Karpas-422 (cell line): ENCODE results near the gene CDH18. TPM values are rescaled to one million over a fixed set of nuclear protein-coding genes. Genes with fewer than 3 reads are reported as not detected.

Source experiments
- DNase-seq: peaks from one replicate; pipeline ENCODE4 v3.0.0-alpha.2; 2015
- H2AFZ ChIP-seq: fragments of 200-600 bp; sonication (generic); 2 replicates; pipeline ENCODE4 v1.6.1; 2014; ENCODE audit warnings: antibody characterized with exemption, low read length, mixed read lengths
- H3K27ac ChIP-seq: fragments of 200-600 bp; sonication (generic); 2 replicates; pipeline ENCODE4 v1.5.1; 2014; ENCODE audit warnings: mild to moderate bottlenecking, low read length, moderate library complexity
- H3K27me3 ChIP-seq: fragments of 200-600 bp; sonication (generic); 2 replicates; pipeline ENCODE4 v1.6.1; 2014; ENCODE audit warnings: low read length, mixed read lengths
- H3K36me3 ChIP-seq: fragments of 200-600 bp; sonication (generic); 2 replicates; pipeline ENCODE4 v1.6.1; 2014; ENCODE audit warnings: low read length, mixed read lengths; ENCODE audit not compliant: insufficient read depth
- H3K4me1 ChIP-seq: fragments of 200-600 bp; sonication (generic); 2 replicates; pipeline ENCODE4 v1.6.1; 2014; ENCODE audit warnings: mild to moderate bottlenecking, low read length, mixed read lengths
- H3K4me2 ChIP-seq: fragments of 200-600 bp; sonication (generic); 2 replicates; pipeline ENCODE4 v1.6.1; 2014; ENCODE audit warnings: low read length, low read depth, mild to moderate bottlenecking; ENCODE audit not compliant: poor library complexity, severe bottlenecking
- H3K4me3 ChIP-seq: fragments of 200-600 bp; sonication (generic); 2 replicates; pipeline ENCODE4 v1.5.1; 2014; ENCODE audit warnings: mild to moderate bottlenecking, antibody characterized with exemption, low read length, mixed read lengths
- H3K79me2 ChIP-seq: fragments of 200-600 bp; sonication (generic); 2 replicates; pipeline ENCODE4 v1.6.1; 2014; ENCODE audit warnings: mild to moderate bottlenecking, low read length, mixed read lengths
- H3K9ac ChIP-seq: fragments of 200-600 bp; sonication (generic); 2 replicates; pipeline ENCODE4 v1.6.0; 2014; ENCODE audit warnings: low read length
- H3K9me2 ChIP-seq: fragments of 200-600 bp; sonication (generic), shearing (Covaris generic); replicated peaks from 2 replicates; pipeline ENCODE4 v1.6.0; 2014; ENCODE audit warnings: mild to moderate bottlenecking, low read length, moderate library complexity; ENCODE audit not compliant: insufficient read depth
- H3K9me3 ChIP-seq: fragments of 300-700, 200-600 bp; sonication (generic); 2 replicates; pipeline ENCODE4 v1.6.1; 2014; ENCODE audit warnings: low read length, mixed read lengths
- H4K20me1 ChIP-seq: fragments of 200-600 bp; sonication (generic); 2 replicates; pipeline ENCODE4 v1.6.1; 2014; ENCODE audit warnings: mild to moderate bottlenecking, antibody characterized with exemption, low read length, low read depth; ENCODE audit not compliant: insufficient read depth
- total RNA-seq: library from RNA; depleted of rRNA; stranded (reverse); fragments of >200 nt; shearing (Covaris generic); gene quantifications from 2 replicates; pipeline ENCODE4 v1.2.3, GENCODE V29; 2014; ENCODE audit warnings: low replicate concordance

Gene CDH18
- total RNA-seq, 1 experiment from 2014 or later = not detected

- H3K4me1 ChIP-seq = no peaks in the 10 kb centered on the region
- no peak overlapping the region for H2AFZ ChIP-seq
- H3K9ac ChIP-seq = no peak overlapping the region
- no peak overlapping the region for H3K4me2 ChIP-seq
- no peak for DNase-seq
- no peaks in the 10 kb centered on the region for H3K27me3 ChIP-seq
- H3K36me3 ChIP-seq = no peaks in the 10 kb centered on the region
- peaks cover 14% of the 10 kb centered on the region for H3K9me3 ChIP-seq
- no peak overlapping the region for H3K4me3 ChIP-seq
- H3K9me2 ChIP-seq = no peaks in the 10 kb centered on the region
- H3K79me2 ChIP-seq = no peaks in the 10 kb centered on the region
- no peak overlapping the region for H3K27ac ChIP-seq
- no peaks in the 10 kb centered on the region for H4K20me1 ChIP-seq
Measured at GRCh38 chr5:19771174-19771835, 216.7 kb downstream of the CDH18 start.

GRCh38 chr5:19770396-19770795 is 217.6 kb downstream of the CDH18 start:
- no peaks in the 10 kb centered on the region for H4K20me1 ChIP-seq

GRCh38 chr5:19767987-19768386 is 220.0 kb downstream of the CDH18 start:
- Histone ChIP-seq H3K9me3 (peaks cover 13% of the 10 kb centered on the region), H3K4me1 (no peaks in the 10 kb centered on the region), H3K4me2 (no peak overlapping the region), H2AFZ (no peak overlapping the region), H3K9me2 (no peaks in the 10 kb centered on the region), H4K20me1 (no peaks in the 10 kb centered on the region), H3K4me3 (no peak overlapping the region), H3K27ac (no peak overlapping the region), H3K27me3 (no peaks in the 10 kb centered on the region), H3K79me2 (no peaks in the 10 kb centered on the region), H3K36me3 (no peaks in the 10 kb centered on the region), H3K9ac (no peak overlapping the region)
- DNase-seq = no peak

More at GRCh38 chr5:19770396-19770795, 217.6 kb downstream of the CDH18 start:
- Histone ChIP-seq H3K79me2 (no peaks in the 10 kb centered on the region), H3K36me3 (no peaks in the 10 kb centered on the region), H3K4me2 (no peak overlapping the region), H3K9me3 (peaks cover 13% of the 10 kb centered on the region), H3K9ac (no peak overlapping the region), H2AFZ (no peak overlapping the region), H3K27me3 (no peaks in the 10 kb centered on the region), H3K27ac (no peak overlapping the region), H3K4me3 (no peak overlapping the region), H3K9me2 (no peaks in the 10 kb centered on the region), H3K4me1 (no peaks in the 10 kb centered on the region)
- no peak for DNase-seq

- no peak for DNase-seq
- H3K27ac ChIP-seq = no peak overlapping the region
- no peaks in the 10 kb centered on the region for H3K9me2 ChIP-seq
- no peaks in the 10 kb centered on the region for H3K79me2 ChIP-seq
- H2AFZ ChIP-seq = no peak overlapping the region
- no peaks in the 10 kb centered on the region for H3K4me1 ChIP-seq
- H3K4me2 ChIP-seq = no peak overlapping the region
- H3K9me3 ChIP-seq = peaks cover 4% of the 10 kb centered on the region
- no peak overlapping the region for H3K9ac ChIP-seq
- no peaks in the 10 kb centered on the region for H3K36me3 ChIP-seq
- no peaks in the 10 kb centered on the region for H4K20me1 ChIP-seq
- no peak overlapping the region for H3K4me3 ChIP-seq
- H3K27me3 ChIP-seq = no peaks in the 10 kb centered on the region
Measured at GRCh38 chr5:19753579-19753978, 234.4 kb downstream of the CDH18 start.

GRCh38 chr5:19751326-19751725 is 236.7 kb downstream of the CDH18 start:
- H3K9ac ChIP-seq = no peak overlapping the region
- no peaks in the 10 kb centered on the region for H3K79me2 ChIP-seq
- no peaks in the 10 kb centered on the region for H4K20me1 ChIP-seq
- DNase-seq = no peak
- no peak overlapping the region for H3K4me3 ChIP-seq
- H3K9me2 ChIP-seq = no peaks in the 10 kb centered on the region
- no peaks in the 10 kb centered on the region; the same call in 1 of the 2 replicates for H3K36me3 ChIP-seq
- H3K4me2 ChIP-seq = no peak overlapping the region
- no peaks in the 10 kb centered on the region for H3K4me1 ChIP-seq
- H3K9me3 ChIP-seq = peaks cover 7% of the 10 kb centered on the region
- H3K27me3 ChIP-seq = no peaks in the 10 kb centered on the region
- no peak overlapping the region for H2AFZ ChIP-seq
- H3K27ac ChIP-seq = no peak overlapping the region

- Histone ChIP-seq H4K20me1 (no peaks in the 10 kb centered on the region), H3K4me3 (no peak overlapping the region), H3K36me3 (no peaks in the 10 kb centered on the region; the same call in 1 of the 2 replicates), H3K79me2 (no peaks in the 10 kb centered on the region), H3K9me3 (peaks cover 3% of the 10 kb centered on the region; the same call in 1 of the 2 replicates), H3K9ac (no peak overlapping the region), H2AFZ (no peak overlapping the region), H3K9me2 (no peaks in the 10 kb centered on the region), H3K4me2 (no peak overlapping the region), H3K27me3 (no peaks in the 10 kb centered on the region), H3K27ac (no peak overlapping the region), H3K4me1 (no peaks in the 10 kb centered on the region)
- no peak for DNase-seq
Measured at GRCh38 chr5:19745247-19745646, 242.8 kb downstream of the CDH18 start.

- Histone ChIP-seq H3K4me2 (no peak overlapping the region), H3K9me2 (no peaks in the 10 kb centered on the region), H3K27me3 (no peaks in the 10 kb centered on the region), H3K36me3 (no peaks in the 10 kb centered on the region), H3K9me3 (no peaks in the 10 kb centered on the region), H3K27ac (no peak overlapping the region), H3K9ac (no peak overlapping the region), H3K4me1 (no peaks in the 10 kb centered on the region), H4K20me1 (no peaks in the 10 kb centered on the region), H2AFZ (no peak overlapping the region), H3K79me2 (no peaks in the 10 kb centered on the region), H3K4me3 (no peak overlapping the region)
- no peak for DNase-seq
Measured at GRCh38 chr5:19739671-19740070, 248.3 kb downstream of the CDH18 start.

- Histone ChIP-seq H3K36me3 (no peaks in the 10 kb centered on the region), H4K20me1 (no peaks in the 10 kb centered on the region), H3K27ac (no peak overlapping the region), H3K9me2 (no peaks in the 10 kb centered on the region), H3K9ac (no peak overlapping the region), H2AFZ (no peak overlapping the region), H3K79me2 (no peaks in the 10 kb centered on the region), H3K27me3 (no peaks in the 10 kb centered on the region), H3K4me1 (no peaks in the 10 kb centered on the region), H3K9me3 (peaks cover 2% of the 10 kb centered on the region; the same call in 1 of the 2 replicates), H3K4me3 (no peak overlapping the region), H3K4me2 (no peak overlapping the region)
- DNase-seq = no peak
Measured at GRCh38 chr5:19734776-19735175, 253.2 kb downstream of the CDH18 start.
